ENCODE measurements around the gene BATF. TPM values are rescaled to one million over a fixed set of nuclear protein-coding genes. Genes with fewer than 3 reads are reported as not detected.

BATF gene
- total RNA-seq, 2 experiments from 2014 or later: 171 to 182 TPM

DNA sequence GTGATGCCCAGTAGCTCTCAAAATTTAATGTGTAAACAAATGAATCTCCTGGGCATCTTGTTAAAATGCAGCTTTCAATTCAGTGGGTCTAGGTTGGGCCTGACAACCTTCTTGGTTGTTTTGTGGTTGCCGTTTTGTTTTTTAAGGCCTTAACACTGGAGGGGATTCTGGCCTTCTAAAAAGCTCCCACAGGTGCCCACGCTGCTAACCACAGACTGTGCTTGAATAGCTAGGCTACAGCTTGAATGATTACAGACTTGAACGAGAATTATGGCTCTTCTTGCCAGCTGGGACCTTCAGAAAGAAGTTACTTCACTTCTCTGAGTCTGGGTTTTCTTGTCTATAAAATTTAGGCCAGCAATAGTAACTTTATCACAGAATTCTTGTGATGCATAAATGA, 54.8 kb downstream of the BATF start:
- peak overlapping the region; percentile 86 for H3K4me3 Mint-ChIP-seq
- ChIA-PET CTCF (interaction anchor here (0.8 to 12.5 kb wide), 35 partner anchors 9 to 405 kb away, joined by 3 to 336 read pairs (median 5); partner anchors contain the start of genes BATF, ERG28, TGFB3 and TTLL5), POLR2A (interaction anchor here (0.7 to 2.7 kb wide), 10 partner anchors 8 to 83 kb away, joined by 3 to 11 read pairs (median 7); partner anchors contain the start of genes BATF, ERG28 and TTLL5)
- H3K4me1 Mint-ChIP-seq (ENCODE audit: low read depth): peaks cover 16% of the 10 kb centered on the region
- no peaks in the 10 kb centered on the region for H3K9me3 Mint-ChIP-seq
- no peak overlapping the region for H3K27ac Mint-ChIP-seq
- no peaks in the 10 kb centered on the region for H3K27me3 Mint-ChIP-seq
- no peak for DNase-seq
- intact Hi-C loops (cut with micrococcal nuclease): loop anchor here (1.0 to 2.0 kb wide), 3 partner anchors 8 to 406 kb away; no protein-coding TSS in a partner anchor
- H3K36me3 Mint-ChIP-seq: peaks cover 13% of the 10 kb centered on the region

DNA sequence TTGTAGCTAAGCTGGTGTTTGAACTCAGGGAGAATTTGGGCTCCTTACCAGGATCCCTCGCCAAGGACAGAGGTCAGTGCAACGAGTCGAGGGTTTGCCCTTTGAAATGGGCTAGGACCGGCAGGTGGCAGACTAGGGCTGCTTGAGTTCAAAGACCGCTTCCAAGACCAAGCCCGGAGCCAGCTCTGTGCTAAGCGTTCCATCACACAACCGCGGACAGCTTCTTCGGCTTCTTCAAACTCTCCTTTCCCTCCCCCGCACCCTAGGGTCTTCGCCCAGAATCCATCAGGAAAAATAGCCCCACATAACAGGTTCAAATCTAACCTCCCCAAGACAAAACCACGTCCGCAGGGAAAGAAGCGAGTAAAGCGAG, 55.4 kb downstream of the BATF start:
- intact Hi-C loops (cut with micrococcal nuclease): loop anchor here (1.0 to 2.0 kb wide), 3 partner anchors 8 to 405 kb away; no protein-coding TSS in a partner anchor
- ChIA-PET POLR2A (interaction anchor here (0.7 to 2.7 kb wide), 10 partner anchors 9 to 83 kb away, joined by 3 to 11 read pairs (median 7); partner anchors contain the start of genes BATF, ERG28 and TTLL5), CTCF (interaction anchor here (0.6 to 12.5 kb wide), 36 partner anchors 10 to 446 kb away, joined by 3 to 336 read pairs (median 5); partner anchors contain the start of genes BATF, ERG28, TGFB3 and TTLL5)
- Mint-ChIP-seq H3K9me3 (no peaks in the 10 kb centered on the region), H3K36me3 (peaks cover 8% of the 10 kb centered on the region), H3K27me3 (no peaks in the 10 kb centered on the region), H3K4me1 (ENCODE audit: low read depth) (peaks cover 13% of the 10 kb centered on the region), H3K4me3 (peak overlapping the region; percentile 86), H3K27ac (peak overlapping the region; percentile 88)
- peak; percentile 87 for DNase-seq

DNA sequence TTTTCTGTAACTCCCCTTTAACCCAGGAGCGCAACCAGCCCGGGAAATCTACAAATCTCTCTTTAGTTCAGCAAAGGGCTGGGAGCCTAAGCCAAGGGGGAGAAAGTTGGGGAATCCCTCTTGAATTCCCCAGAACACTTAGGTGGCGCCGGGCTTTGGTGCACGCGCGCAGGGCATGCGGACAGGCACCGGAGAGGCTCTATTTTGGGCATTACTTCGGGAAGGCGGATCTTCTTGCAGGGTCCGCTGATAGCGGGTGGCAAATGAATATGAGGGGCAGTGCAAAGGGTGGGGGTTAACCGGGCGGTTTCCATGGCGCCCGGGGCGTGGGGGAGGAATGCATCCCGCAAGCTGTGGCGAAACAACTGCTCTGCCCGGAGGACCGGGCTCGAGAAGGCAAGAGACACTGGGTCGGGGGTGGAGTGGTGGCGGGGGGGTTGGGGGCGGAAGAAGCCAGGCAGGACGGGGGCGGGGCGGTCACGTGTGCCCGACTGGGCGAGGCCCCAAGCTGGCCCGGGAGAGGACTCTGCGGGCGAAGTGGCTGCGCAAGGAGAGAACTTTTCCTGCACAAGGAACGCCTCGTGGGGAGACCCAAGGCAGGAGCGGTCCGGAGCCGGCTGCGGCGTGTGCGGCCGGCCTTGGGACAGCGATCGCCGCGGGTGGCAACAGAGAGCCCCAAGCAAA, 56.0 kb downstream of the BATF start, which contains the start of gene FLVCR2:
TSS of gene FLVCR2 (plus strand) at position 519 of the 684 bp plus-strand sequence. CDS start 353 bp downstream, outside the sequence.
- Mint-ChIP-seq H3K4me3 (peak within 1 kb of the TSS; percentile 86), H3K27ac (peak within 1 kb of the TSS; percentile 88), H3K36me3 (peaks cover 8% of the 10 kb centered on the region), H3K9me3 (no peaks in the 10 kb centered on the region), H3K27me3 (no peaks in the 10 kb centered on the region), H3K4me1 (ENCODE audit: low read depth) (peaks cover 13% of the 10 kb centered on the region)
- CTCF ChIA-PET: interaction anchor here (0.6 to 12.5 kb wide), 39 partner anchors 10 to 447 kb away, joined by 3 to 336 read pairs (median 5); partner anchors contain the start of genes BATF, ERG28, TGFB3 and TTLL5
- peak; percentile 70 for DNase-seq
- POLR2A ChIA-PET: interaction anchor here (1.1 to 2.7 kb wide), 9 partner anchors 9 to 82 kb away, joined by 3 to 11 read pairs (median 7); partner anchors contain the start of genes BATF, ERG28 and TTLL5
- intact Hi-C loops (cut with micrococcal nuclease): no loop called here

DNA sequence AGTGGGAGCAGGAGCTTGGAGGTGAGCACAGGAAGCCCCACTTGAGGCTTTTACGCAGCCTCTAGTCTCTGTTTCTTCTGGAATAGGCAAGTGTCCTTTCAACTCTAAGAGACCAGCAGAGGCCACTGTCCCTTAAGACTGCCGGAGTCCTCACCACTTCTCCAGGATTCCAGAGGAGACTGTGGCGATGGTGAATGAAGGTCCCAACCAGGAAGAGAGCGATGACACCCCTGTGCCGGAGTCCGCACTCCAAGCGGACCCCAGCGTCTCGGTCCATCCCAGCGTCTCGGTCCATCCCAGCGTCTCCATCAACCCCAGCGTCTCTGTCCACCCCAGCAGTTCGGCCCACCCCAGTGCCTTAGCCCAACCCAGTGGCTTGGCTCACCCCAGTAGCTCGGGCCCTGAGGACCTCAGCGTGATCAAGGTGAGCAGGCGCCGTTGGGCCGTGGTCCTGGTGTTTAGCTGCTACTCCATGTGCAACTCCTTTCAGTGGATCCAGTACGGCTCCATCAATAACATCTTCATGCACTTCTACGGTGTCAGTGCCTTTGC, 56.6 kb downstream of the BATF start:
- Mint-ChIP-seq H3K4me3 (peak overlapping the region; percentile 86), H3K9me3 (no peaks in the 10 kb centered on the region)

DNA sequence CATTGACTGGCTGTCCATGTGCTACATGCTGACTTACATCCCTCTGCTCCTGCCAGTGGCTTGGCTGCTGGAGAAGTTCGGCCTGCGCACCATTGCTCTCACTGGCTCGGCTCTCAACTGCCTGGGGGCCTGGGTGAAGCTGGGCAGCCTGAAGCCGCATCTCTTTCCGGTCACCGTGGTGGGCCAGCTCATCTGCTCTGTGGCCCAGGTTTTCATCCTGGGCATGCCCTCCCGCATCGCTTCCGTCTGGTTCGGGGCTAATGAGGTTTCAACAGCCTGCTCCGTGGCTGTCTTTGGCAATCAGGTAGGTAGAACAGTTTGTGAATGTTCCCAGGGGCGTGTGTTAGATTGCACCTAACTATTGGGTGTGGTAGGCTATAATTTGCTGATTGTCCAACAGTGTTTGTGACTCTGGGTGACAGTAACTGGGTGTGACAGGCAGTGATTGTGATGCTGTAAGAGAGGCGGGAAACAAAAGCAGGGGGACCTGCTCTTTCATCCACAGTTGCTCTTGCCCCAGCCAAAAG, 57.1 kb downstream of the BATF start:
- peaks cover 8% of the 10 kb centered on the region for H3K36me3 Mint-ChIP-seq
- DNase-seq: no peak
- peak overlapping the region; percentile 86 for H3K4me3 Mint-ChIP-seq
- no peak overlapping the region for H3K27ac Mint-ChIP-seq
- no peaks in the 10 kb centered on the region for H3K27me3 Mint-ChIP-seq
- H3K4me1 Mint-ChIP-seq (ENCODE audit: low read depth): peaks cover 13% of the 10 kb centered on the region
- ChIA-PET POLR2A (interaction anchor here (1.1 to 2.7 kb wide), 3 partner anchors 17 to 57 kb away, joined by 3 to 9 read pairs (median 6); partner anchors contain the start of gene BATF), CTCF (interaction anchor here (0.6 to 12.5 kb wide), 8 partner anchors 11 to 130 kb away, joined by 3 to 336 read pairs (median 11); partner anchors contain the start of genes ERG28 and TTLL5)
- H3K9me3 Mint-ChIP-seq: no peaks in the 10 kb centered on the region
- intact Hi-C loops (cut with micrococcal nuclease): no loop called here

More for the DNA sequence above, 56.6 kb downstream of the BATF start:
- POLR2A ChIA-PET: interaction anchor here (1.1 to 2.7 kb wide), 4 partner anchors 17 to 82 kb away, joined by 3 to 9 read pairs (median 8); partner anchors contain the start of genes BATF, ERG28 and TTLL5
- H3K27ac Mint-ChIP-seq: no peak overlapping the region
- H3K4me1 Mint-ChIP-seq (ENCODE audit: low read depth): peaks cover 13% of the 10 kb centered on the region
- peaks cover 8% of the 10 kb centered on the region for H3K36me3 Mint-ChIP-seq
- CTCF ChIA-PET: interaction anchor here (0.6 to 12.5 kb wide), 15 partner anchors 11 to 404 kb away, joined by 3 to 336 read pairs (median 5); partner anchors contain the start of genes BATF, ERG28, TGFB3 and TTLL5
- intact Hi-C loops (cut with micrococcal nuclease): no loop called here
- H3K27me3 Mint-ChIP-seq: no peaks in the 10 kb centered on the region
- no peak for DNase-seq

DNA sequence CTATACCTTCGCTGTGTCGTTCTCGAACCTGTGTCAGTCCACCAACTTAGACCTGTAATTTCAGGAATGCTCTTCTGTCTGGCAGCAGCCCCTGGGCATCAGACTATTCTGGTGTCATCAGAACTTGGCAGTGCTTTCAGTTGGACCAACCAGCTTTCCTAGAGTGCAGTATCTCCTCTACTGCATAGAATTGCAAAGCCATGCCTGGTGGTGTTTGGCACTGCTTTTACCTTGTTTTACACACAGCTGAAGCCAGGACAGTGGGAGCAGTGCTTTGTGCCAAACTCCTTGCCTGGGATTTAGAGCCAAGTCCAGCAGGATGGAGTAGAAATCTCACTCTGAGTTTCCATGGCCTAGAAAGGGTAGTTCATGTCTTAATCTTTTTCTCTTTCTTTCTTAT, 57.6 kb downstream of the BATF start:
- intact Hi-C loops (cut with micrococcal nuclease): no loop called here
- no peaks in the 10 kb centered on the region for H3K9me3 Mint-ChIP-seq
- no peaks in the 10 kb centered on the region for H3K27me3 Mint-ChIP-seq
- H3K27ac Mint-ChIP-seq: no peak overlapping the region
- peak overlapping the region; percentile 86 for H3K4me3 Mint-ChIP-seq
- no peak for DNase-seq
- ChIA-PET CTCF (interaction anchor here (1.4 to 12.5 kb wide), 4 partner anchors 12 to 93 kb away, joined by 4 to 336 read pairs (median 66); partner anchors contain the start of genes ERG28 and TTLL5), POLR2A (no interaction called here)
- peaks cover 11% of the 10 kb centered on the region for H3K4me1 Mint-ChIP-seq (ENCODE audit: low read depth)
- H3K36me3 Mint-ChIP-seq: peaks cover 7% of the 10 kb centered on the region

DNA sequence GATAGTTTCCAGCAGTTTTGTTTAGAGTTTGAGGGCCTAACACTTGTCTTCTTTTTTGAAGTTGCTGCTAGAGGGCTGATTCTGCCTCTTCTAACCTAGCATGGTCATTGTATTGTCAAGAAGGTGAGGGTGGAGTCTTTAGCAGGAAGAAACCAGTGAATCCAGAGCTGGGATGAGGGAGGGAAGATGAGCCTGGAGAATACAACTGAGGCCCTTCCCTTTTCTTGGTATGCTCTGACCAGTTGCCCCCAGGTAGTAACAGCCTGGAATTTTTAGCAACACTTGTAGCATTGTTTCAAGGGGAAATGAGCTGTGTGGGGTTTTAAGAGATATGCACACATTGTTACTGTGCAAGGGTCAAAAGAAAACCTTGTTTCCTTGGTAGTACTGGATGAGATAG, 65.1 kb downstream of the BATF start:
- ChIA-PET POLR2A (interaction anchor here (0.6 kb wide), 1 partner anchor 74 kb away, joined by 3 read pairs; the partner anchor contains the start of gene TTLL5), CTCF (interaction anchor here (0.7 to 1.6 kb wide), 2 partner anchors 11 to 268 kb away, joined by 3 to 4 read pairs; no protein-coding TSS in a partner anchor)
- Mint-ChIP-seq H3K36me3 (peaks cover 2% of the 10 kb centered on the region), H3K4me3 (no peak overlapping the region), H3K27me3 (no peaks in the 10 kb centered on the region), H3K27ac (no peak overlapping the region), H3K4me1 (ENCODE audit: low read depth) (no peaks in the 10 kb centered on the region), H3K9me3 (no peaks in the 10 kb centered on the region)
- DNase-seq: no peak
- intact Hi-C loops (cut with micrococcal nuclease): no loop called here

DNA sequence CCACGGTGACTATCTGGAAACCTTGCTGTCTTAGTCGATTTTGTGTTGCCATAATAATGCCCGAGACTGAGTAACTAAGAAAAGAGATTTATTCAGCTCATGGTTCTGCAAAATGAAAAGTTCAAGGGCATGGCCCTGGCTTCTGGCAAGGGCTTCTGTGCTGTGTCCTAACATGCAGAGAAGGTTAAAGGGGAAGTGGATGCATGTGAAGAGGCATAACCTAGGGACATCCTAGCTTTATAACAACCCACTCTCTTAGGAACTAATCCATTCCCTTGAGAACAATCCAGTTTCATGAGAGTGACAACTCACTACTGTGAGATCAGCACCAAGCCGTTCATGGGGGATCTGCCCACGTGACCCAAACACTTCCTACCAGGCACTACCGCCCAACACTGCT, 67.7 kb downstream of the BATF start:
- ChIA-PET CTCF (interaction anchor here (1.3 kb wide), 1 partner anchor 12 kb away, joined by 5 read pairs; the partner anchor contains the start of gene FLVCR2), POLR2A (no interaction called here)
- no peaks in the 10 kb centered on the region for H3K27me3 Mint-ChIP-seq
- intact Hi-C loops (cut with micrococcal nuclease): no loop called here
- no peak for DNase-seq
- no peak overlapping the region for H3K4me3 Mint-ChIP-seq
- H3K4me1 Mint-ChIP-seq (ENCODE audit: low read depth): no peaks in the 10 kb centered on the region
- H3K9me3 Mint-ChIP-seq: no peaks in the 10 kb centered on the region
- peaks cover 5% of the 10 kb centered on the region for H3K36me3 Mint-ChIP-seq
- no peak overlapping the region for H3K27ac Mint-ChIP-seq

DNA sequence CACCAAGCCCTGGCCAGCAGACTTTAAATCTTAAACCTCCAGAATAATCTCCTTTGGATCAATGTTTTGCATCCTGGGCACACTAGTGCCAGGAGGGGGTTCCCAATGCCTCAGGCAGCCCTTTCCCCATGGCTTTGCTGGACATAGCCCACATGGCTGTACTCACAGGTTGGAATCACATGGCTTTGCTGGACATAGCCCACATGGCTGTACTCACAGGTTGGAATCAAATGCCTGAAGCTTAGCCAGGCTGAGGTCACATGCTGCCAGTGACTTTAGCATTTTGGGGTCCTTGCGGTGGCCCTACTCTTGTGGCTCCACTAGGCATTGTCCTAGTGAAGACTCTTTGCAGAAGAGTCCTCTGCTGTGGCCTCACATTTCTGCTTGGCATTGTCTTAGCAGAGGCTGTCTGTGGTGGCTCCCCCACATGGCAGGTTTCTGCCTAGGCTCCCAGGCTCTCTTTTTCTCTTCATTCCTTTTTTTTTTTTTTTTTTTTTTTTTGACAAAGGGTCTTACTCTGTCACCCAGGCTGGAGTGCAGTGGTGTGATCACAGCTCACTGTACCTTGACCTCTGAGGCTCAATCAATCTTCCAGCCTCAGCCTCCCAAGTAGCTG, 69.2 kb downstream of the BATF start:
- POLR2A ChIA-PET: no interaction called here
- H3K4me1 Mint-ChIP-seq (ENCODE audit: low read depth): no peaks in the 10 kb centered on the region
- no peak overlapping the region for H3K27ac Mint-ChIP-seq
- no peaks in the 10 kb centered on the region for H3K27me3 Mint-ChIP-seq
- no peak for DNase-seq
- peaks cover 5% of the 10 kb centered on the region for H3K36me3 Mint-ChIP-seq
- no peaks in the 10 kb centered on the region for H3K9me3 Mint-ChIP-seq
- CTCF ChIA-PET: no interaction called here
- no peak overlapping the region for H3K4me3 Mint-ChIP-seq
- intact Hi-C loops (cut with micrococcal nuclease): no loop called here

DNA sequence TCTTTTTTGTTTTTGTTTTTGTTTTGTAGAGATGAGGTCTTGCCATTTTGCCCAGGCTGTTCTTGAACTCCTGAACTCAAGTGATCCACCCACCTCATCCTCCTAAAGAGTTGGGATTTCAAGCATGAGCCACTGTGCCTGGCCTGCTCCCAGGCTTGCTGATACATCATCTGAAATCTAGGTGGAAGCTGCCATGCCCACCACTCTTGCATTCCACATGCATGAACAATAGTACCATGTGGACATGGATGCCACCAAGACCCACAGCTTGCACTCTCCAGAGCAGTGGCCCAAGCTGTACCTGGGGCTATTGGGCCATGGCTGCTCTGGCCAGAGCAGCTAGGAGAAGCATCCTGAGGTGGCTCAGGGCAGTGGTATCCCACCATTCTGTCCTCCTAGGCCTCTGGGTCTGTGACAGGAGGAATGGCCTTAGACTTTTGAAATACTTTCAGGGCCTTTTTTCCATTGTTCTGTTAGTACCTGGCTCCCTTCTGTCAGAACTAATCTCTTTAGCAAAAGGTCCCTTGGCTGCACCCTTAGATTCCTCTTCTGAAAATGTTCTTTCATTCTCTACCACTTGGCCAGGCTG, 69.8 kb downstream of the BATF start:
- CTCF ChIA-PET: no interaction called here
- no peaks in the 10 kb centered on the region for H3K27me3 Mint-ChIP-seq
- no peak for DNase-seq
- peaks cover 5% of the 10 kb centered on the region for H3K36me3 Mint-ChIP-seq
- no peaks in the 10 kb centered on the region for H3K4me1 Mint-ChIP-seq (ENCODE audit: low read depth)
- H3K9me3 Mint-ChIP-seq: no peaks in the 10 kb centered on the region
- no peak overlapping the region for H3K27ac Mint-ChIP-seq
- intact Hi-C loops (cut with micrococcal nuclease): no loop called here
- POLR2A ChIA-PET: no interaction called here
- no peak overlapping the region for H3K4me3 Mint-ChIP-seq

DNA sequence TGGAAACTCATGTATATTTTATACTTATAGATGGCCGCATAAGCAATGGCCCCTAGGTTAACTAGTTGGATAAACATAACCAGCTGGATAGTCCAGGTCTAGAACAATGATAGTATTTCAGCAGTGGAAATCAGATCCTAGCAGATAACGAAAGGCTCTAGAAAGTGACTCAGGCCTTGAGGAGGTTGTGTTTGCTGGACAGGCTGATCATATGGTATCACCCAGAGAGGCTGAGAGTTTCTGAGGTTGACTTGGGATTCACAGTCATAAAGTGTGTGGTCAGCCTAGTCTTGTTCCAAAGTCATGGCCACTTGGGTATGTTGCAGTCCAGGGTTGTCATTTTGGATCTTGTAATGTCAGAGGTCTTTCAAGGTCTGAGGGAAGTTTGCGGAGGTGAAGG, 73.0 kb downstream of the BATF start:
- intact Hi-C loops (cut with micrococcal nuclease): no loop called here
- DNase-seq: no peak
- H3K27me3 Mint-ChIP-seq: no peaks in the 10 kb centered on the region
- ChIA-PET POLR2A (no interaction called here), CTCF (no interaction called here)
- no peaks in the 10 kb centered on the region for H3K9me3 Mint-ChIP-seq
- peaks cover 5% of the 10 kb centered on the region for H3K36me3 Mint-ChIP-seq
- H3K27ac Mint-ChIP-seq: no peak overlapping the region
- H3K4me1 Mint-ChIP-seq (ENCODE audit: low read depth): no peaks in the 10 kb centered on the region
- no peak overlapping the region for H3K4me3 Mint-ChIP-seq

All from activated CD4-positive, alpha-beta memory T cell treated with anti-CD3 and anti-CD28 coated beads for 36 hours (primary cell).